Right ventricle myocardium superior (tissue), 1 donor: ENCODE data around the gene IL19. TPM values are rescaled to one million over a fixed set of nuclear protein-coding genes. Genes with fewer than 3 reads are reported as not detected.
A peak's percentile ranks its signal among the peaks of the same experiment; 100 is the strongest.
"Not testable (repeated sequence)": the region's sequence is repeated elsewhere in the genome, so short reads cannot be mapped to it uniquely, and the experiment has no call there.

Source experiments
- ATAC-seq: fragments of 200-7000 bp; cut with Tn5 transposase; one replicate; pipeline ENCODE4 v1.9.1; 2020; ENCODE audit warnings: mild to moderate bottlenecking; ENCODE audit not compliant: poor library complexity
- DNase-seq: peaks from one replicate; pipeline ENCODE4 v3.0.0-alpha.2; 2020
- intact Hi-C: fragments of 100-400 bp; cut with DNase I; formaldehyde crosslinking; loops from one replicate; pipeline ENCODE4 v1.11.2; 2022
- total RNA-seq: library from RNA; stranded (reverse); fragmentation: NEBNext Ultra II Directional; extraction: Animal tissue kit (Norgen Biotek cat#: 25700); gene quantifications from one replicate; pipeline ENCODE4 v1.2.1, GENCODE V29; 2021
- donor health status: DM: no; HTN: yes; CAD: no; lungs with severe emphysema.

The IL19 gene
- total RNA-seq, 1 donor from 2014 or later = not detected

GRCh38 chr1:206766251-206766856 lies 4.2 kb upstream of the IL19 start:
- intact Hi-C loops = no loop called here
- peak; percentile 68 for ATAC-seq
- peak; percentile 64 for DNase-seq

GRCh38 chr1:206768472-206769303 lies 1.9 kb upstream of the IL19 start:
- no peak for DNase-seq
- intact Hi-C loops = no loop called here
- no peak for ATAC-seq

GRCh38 chr1:206769304-206769731 lies 1.3 kb upstream of the IL19 start:
- ATAC-seq (no peak), DNase-seq (no peak)
- intact Hi-C loops = no loop called here

DNA sequence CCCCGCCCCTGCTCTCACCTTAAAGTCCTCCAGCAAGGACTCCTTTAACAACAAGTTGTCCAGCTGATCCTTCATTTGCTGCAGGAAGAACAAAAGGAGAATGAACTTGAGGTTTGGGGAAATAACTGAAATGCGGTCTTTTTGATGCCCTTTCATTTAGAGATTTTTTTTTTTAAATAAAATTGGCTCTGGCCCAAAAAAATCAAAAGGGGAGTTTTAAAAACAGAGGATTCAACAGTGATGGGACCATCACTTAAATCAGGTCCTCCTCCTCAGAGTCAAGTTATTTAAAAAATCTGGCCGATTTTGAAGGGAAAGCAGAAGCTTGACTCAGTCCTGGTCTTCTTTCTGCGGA lies 742 bp downstream of the IL19 start:
- ATAC-seq (no peak), DNase-seq (no peak)
- intact Hi-C loops = no loop called here

GRCh38 chr1:206772243-206772937 lies 1.8 kb downstream of the IL19 start, which contains the start of gene IL10:
IL10 (minus strand) TSS chr1:206772494; CDS start chr1:206772435, 59 bp downstream.
- intact Hi-C loops = no loop called here
- ATAC-seq (peak; percentile 74), DNase-seq (peak; percentile 59)

DNA sequence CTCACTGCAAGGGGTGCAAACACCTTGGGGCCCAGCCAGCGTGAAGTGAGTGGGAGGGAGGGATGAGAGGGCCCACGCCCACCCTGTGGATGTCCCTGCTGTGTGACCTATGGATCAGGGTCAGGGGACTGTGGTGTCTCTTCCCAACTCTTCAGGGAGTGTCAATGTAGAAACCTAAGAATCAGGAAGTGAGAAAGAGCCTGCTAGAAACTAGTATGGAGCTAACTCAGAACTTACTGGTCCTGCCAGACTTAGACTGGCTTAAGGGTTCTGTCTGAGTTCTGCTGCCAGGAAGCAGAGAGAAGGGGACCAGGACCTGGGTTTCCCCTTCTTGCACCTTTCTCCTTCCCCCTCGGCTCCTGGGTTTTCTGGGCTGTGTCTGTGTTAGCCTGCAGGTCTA lies 3.5 kb downstream of the IL19 start:
- no peak for DNase-seq
- intact Hi-C loops = no loop called here
- ATAC-seq = no peak

GRCh38 chr1:206776229-206776628 lies 5.7 kb downstream of the IL19 start:
- ATAC-seq = no peak
- no peak for DNase-seq
- intact Hi-C loops = no loop called here

- ATAC-seq (no peak), DNase-seq (no peak)
- intact Hi-C loops = no loop called here
Observed at GRCh38 chr1:206778031-206778430, 7.5 kb downstream of the IL19 start.

- intact Hi-C loops, DNase-seq, ATAC-seq: not testable (repeated sequence)
Observed at GRCh38 chr1:206778911-206779310, 8.3 kb downstream of the IL19 start.

DNA sequence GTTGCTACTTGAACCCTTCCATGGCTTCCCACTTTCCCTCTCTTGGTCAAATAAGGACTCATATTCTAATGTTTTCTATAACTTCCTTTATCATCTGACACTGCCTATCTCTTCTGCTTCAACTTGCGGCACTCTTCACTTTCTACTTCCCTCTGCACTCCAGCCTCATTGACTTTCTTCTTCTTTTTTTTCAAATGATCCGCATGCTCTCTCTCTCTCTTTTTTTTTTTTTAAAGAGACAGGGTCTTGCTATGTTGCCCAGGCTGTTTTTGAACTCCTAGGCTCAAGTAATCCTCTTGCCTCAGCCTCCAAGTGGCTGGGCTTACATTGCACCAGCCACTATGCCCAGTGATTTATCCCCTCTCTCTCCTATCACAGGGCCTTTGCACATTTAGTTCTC lies 9.1 kb downstream of the IL19 start:
- DNase-seq (no peak), ATAC-seq (peak; percentile 41)
- intact Hi-C loops = no loop called here

- intact Hi-C loops = no loop called here
- ATAC-seq = no peak
- no peak for DNase-seq
Observed at GRCh38 chr1:206782448-206782847, 11.9 kb downstream of the IL19 start.

DNA sequence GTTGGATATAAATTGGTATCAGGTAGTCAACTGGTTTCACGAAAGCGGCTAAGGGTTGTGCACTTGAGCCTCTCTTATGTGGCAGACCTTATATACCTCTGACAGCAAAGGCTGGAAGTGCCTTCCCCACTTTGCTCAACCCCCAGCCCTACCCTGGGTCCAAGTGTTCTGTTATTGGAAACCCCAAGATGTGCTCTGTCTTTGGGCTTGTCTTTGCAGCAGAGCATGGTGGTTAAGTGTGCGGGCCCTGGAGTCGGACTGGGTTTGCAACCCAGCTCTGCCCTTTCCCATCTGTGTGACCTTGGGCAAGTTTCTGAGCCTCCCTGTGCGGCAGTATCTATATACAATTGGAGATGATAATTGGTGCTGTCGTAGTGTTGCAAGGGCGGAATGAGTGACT lies 12.9 kb downstream of the IL19 start:
- intact Hi-C loops = no loop called here
- DNase-seq (no peak), ATAC-seq (no peak)

DNA sequence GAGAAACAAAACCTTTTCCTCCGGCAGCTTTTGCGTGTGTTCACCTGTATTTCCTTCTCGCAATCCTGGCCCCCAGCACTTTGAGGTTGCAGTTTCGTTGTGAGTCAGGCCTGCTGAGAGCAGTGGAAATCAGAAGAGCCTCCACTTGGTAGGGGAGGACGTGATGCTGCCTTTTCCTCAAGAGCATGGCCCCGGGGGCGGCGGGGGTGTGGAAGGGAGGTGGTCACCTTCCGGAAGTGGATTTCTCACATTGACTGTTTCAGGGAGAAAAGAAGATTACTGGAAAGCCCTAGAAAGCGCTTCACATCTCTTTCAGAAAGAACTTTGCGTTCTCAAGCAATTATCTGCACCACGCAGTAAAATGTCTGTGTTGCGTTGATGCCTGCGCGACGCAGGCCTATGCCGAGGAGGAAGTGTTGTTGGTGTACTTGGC lies 13.9 kb downstream of the IL19 start:
- intact Hi-C loops = no loop called here
- DNase-seq (no peak), ATAC-seq (no peak)

GRCh38 chr1:206785182-206785765 lies 14.7 kb downstream of the IL19 start:
- ATAC-seq = no peak
- DNase-seq = no peak

GRCh38 chr1:206786212-206786886 lies 15.8 kb downstream of the IL19 start:
- no peak for DNase-seq
- intact Hi-C loops = no loop called here
- no peak for ATAC-seq

More at GRCh38 chr1:206785182-206785765, 14.7 kb downstream of the IL19 start:
- intact Hi-C loops = no loop called here

DNA sequence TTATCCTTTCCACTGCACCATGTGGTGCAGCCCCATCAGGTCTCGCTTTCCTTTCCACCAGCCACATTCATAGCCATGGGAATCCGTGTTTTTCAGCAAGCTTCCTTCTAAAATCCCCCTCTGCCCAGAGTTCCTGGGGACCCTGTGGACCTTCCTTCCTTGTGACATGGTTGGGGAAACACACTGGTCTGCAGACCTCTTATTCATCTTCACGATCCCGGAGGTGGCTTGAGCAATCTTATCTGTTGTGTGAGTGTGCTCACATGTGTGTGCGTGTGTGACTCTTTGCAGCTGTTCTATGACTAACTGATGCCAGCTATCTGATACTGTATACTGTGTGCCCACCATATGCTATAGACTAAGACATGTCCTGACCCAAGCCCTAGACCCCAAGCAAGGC lies 17.3 kb downstream of the IL19 start:
- intact Hi-C loops = no loop called here
- DNase-seq (no peak), ATAC-seq (no peak)

DNA sequence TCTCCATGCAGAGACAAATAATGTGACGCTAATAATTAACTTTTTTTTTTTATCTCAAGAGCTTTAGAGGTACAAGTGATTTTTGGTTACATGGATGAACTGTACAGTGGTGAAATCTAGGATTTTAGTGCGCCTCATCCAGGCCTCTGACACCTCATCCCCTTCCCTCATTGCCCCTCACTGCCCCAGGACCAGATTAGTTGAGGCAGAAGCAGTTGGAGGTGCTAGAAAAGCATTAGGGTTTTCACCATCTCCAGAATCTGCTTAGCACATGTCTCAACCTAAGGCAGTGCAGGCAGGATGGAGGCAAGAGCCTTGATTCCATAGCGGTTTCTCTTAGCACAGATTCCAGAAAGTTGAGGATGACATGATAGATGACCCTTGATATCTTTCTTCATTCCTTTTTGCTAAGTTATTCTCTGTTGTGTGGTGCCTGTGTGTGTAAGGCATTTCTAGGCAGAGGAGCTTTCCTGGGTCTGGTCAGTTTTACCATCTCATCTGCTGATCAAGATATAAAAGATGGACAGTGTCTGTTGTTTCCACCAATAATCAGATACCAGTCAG lies 18.0 kb downstream of the IL19 start:
- no peak for DNase-seq
- intact Hi-C loops = no loop called here
- ATAC-seq = no peak

- no peak for ATAC-seq
- intact Hi-C loops = no loop called here
- DNase-seq = no peak
Observed at GRCh38 chr1:206790502-206791250, 20.1 kb downstream of the IL19 start.
